Measurements from ENCODE around the gene TRIM66. TPM values are rescaled to one million over a fixed set of nuclear protein-coding genes. Genes with fewer than 3 reads are reported as not detected.

Gene TRIM66
- total and polyA plus RNA-seq, 2 experiments from 2014 or later, result 1.0 to 3.3 TPM

DNA sequence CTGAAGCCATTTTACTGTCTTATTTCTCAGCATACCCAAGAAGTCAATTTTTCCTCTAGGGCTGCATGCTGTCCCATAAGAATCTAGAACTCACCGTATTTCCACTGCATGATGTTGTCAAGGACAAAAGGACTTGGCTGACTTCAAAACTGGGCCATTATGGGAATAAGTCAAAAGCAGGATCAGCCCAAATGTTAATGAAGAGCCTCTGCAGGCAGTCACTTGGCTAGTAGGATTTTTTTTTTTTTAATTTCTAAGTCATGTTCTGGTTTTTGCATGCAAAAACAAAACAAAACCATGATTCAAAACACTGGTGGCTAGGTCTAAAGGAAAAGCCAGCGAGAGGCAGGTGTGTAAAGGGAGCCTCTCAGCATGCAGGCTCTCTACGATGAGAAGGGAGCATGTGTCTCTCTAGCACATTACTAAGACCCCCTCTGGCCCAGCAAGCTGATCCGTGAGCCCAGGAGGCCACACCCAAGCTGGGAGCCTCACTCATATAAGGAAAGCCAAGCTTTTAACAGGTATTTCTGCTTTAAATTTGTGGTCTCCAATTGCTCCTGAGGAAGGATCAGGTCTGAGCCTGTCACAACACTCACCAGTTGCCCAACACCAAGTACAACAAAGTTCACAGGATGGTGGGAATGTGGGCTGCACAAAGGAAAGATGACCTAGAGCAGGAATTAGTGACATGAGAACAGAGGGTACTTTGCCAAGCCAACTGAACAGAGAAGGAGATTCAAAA is 67.0 kb downstream of the TRIM66 start:
- TF ChIP-seq JUNB (IDR thresholded peaks at IDR 0.05; ENCODE audit: unreplicated experiment), result no peak
- TF ChIP-seq, protein P1, sequence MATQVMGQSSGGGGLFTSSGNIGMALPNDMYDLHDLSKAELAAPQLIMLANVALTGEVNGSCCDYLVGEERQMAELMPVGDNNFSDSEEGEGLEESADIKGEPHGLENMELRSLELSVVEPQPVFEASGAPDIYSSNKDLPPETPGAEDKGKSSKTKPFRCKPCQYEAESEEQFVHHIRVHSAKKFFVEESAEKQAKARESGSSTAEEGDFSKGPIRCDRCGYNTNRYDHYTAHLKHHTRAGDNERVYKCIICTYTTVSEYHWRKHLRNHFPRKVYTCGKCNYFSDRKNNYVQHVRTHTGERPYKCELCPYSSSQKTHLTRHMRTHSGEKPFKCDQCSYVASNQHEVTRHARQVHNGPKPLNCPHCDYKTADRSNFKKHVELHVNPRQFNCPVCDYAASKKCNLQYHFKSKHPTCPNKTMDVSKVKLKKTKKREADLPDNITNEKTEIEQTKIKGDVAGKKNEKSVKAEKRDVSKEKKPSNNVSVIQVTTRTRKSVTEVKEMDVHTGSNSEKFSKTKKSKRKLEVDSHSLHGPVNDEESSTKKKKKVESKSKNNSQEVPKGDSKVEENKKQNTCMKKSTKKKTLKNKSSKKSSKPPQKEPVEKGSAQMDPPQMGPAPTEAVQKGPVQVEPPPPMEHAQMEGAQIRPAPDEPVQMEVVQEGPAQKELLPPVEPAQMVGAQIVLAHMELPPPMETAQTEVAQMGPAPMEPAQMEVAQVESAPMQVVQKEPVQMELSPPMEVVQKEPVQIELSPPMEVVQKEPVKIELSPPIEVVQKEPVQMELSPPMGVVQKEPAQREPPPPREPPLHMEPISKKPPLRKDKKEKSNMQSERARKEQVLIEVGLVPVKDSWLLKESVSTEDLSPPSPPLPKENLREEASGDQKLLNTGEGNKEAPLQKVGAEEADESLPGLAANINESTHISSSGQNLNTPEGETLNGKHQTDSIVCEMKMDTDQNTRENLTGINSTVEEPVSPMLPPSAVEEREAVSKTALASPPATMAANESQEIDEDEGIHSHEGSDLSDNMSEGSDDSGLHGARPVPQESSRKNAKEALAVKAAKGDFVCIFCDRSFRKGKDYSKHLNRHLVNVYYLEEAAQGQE (IDR thresholded peaks at IDR 0.05; ENCODE audit: unreplicated experiment), result no peak
- no peak for TF ChIP-seq NANOG (IDR thresholded peaks at IDR 0.05; ENCODE audit: borderline replicate concordance)
- no peak for TF ChIP-seq ZNF331 (CRISPR knock-in tag; IDR thresholded peaks at IDR 0.05; ENCODE audit: low read depth)
- TF ChIP-seq POLR2AphosphoS5 (IDR thresholded peaks at IDR 0.05; ENCODE audit: low read depth), result no peak
- TF ChIP-seq, protein P2, sequence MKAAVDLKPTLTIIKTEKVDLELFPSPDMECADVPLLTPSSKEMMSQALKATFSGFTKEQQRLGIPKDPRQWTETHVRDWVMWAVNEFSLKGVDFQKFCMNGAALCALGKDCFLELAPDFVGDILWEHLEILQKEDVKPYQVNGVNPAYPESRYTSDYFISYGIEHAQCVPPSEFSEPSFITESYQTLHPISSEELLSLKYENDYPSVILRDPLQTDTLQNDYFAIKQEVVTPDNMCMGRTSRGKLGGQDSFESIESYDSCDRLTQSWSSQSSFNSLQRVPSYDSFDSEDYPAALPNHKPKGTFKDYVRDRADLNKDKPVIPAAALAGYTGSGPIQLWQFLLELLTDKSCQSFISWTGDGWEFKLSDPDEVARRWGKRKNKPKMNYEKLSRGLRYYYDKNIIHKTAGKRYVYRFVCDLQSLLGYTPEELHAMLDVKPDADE (IDR thresholded peaks at IDR 0.05), result no peak
- no peak for TF ChIP-seq EZH2phosphoT487 (IDR thresholded peaks at IDR 0.05; ENCODE audit: unreplicated experiment)
- peak; percentile 48 for ATAC-seq
- H2AFZ ChIP-seq, result no peak overlapping the region

DNA sequence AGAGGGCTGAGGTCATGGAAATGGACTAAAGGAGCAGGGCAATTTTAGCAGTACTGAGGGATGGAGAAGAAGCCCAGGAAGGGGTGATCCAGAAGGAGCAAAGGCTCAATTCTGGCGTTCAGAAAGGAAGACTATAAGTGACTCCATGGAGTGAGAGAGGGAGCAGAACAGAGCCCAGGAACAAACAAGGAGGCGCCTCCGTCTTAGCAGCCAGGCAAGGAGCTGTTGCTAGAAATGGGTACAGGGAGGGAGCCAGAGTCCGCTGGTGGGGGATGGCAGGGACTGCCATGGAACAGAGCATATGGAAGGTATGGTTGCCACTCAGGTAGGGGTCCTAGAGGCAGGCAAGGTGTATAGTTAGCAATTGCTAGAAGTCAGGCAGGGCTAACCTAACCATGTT is 68.0 kb downstream of the TRIM66 start:
- Histone ChIP-seq H3F3A (replicated peaks; ENCODE audit: low read depth) (no peaks in the 10 kb centered on the region), H3K4me3 (no peak overlapping the region), H3K4me2 (no peak overlapping the region), H2AFZ (no peak overlapping the region), H3K4me1 (ENCODE audit: insufficient read depth) (no peaks in the 10 kb centered on the region), H3K9me2 (ENCODE audit: insufficient read depth) (no peaks in the 10 kb centered on the region), H3K27me3 (ENCODE audit: insufficient read depth) (no peaks in the 10 kb centered on the region), H3K36me3 (ENCODE audit: insufficient read depth) (no peaks in the 10 kb centered on the region), H3K79me2 (replicated peaks; ENCODE audit: insufficient read depth) (no peaks in the 10 kb centered on the region), H3K27ac (ENCODE audit: low read depth) (no peak overlapping the region), H4K20me1 (replicated peaks; ENCODE audit: insufficient read depth) (no peaks in the 10 kb centered on the region)
- Mint-ChIP-seq H3K36me3 (ENCODE audit: low read depth) (no peaks in the 10 kb centered on the region; the same call in 2 of the 3 replicates), H3K27ac (no peak overlapping the region), H3K4me3 (no peak overlapping the region), H3K4me1 (peaks cover 3% of the 10 kb centered on the region; the same call in 2 of the 3 replicates), H3K9me3 (no peaks in the 10 kb centered on the region; the same call in 2 of the 3 replicates), H3K27me3 (ENCODE audit: insufficient read depth, low read depth, poor library complexity) (peaks cover 14% of the 10 kb centered on the region)
- no peak for ATAC-seq
- DNase-seq (ENCODE audit: low spot score), result no peak
- TF ChIP-seq NANOG (IDR thresholded peaks at IDR 0.05; ENCODE audit: borderline replicate concordance), result no peak
- TF ChIP-seq, protein P3, sequence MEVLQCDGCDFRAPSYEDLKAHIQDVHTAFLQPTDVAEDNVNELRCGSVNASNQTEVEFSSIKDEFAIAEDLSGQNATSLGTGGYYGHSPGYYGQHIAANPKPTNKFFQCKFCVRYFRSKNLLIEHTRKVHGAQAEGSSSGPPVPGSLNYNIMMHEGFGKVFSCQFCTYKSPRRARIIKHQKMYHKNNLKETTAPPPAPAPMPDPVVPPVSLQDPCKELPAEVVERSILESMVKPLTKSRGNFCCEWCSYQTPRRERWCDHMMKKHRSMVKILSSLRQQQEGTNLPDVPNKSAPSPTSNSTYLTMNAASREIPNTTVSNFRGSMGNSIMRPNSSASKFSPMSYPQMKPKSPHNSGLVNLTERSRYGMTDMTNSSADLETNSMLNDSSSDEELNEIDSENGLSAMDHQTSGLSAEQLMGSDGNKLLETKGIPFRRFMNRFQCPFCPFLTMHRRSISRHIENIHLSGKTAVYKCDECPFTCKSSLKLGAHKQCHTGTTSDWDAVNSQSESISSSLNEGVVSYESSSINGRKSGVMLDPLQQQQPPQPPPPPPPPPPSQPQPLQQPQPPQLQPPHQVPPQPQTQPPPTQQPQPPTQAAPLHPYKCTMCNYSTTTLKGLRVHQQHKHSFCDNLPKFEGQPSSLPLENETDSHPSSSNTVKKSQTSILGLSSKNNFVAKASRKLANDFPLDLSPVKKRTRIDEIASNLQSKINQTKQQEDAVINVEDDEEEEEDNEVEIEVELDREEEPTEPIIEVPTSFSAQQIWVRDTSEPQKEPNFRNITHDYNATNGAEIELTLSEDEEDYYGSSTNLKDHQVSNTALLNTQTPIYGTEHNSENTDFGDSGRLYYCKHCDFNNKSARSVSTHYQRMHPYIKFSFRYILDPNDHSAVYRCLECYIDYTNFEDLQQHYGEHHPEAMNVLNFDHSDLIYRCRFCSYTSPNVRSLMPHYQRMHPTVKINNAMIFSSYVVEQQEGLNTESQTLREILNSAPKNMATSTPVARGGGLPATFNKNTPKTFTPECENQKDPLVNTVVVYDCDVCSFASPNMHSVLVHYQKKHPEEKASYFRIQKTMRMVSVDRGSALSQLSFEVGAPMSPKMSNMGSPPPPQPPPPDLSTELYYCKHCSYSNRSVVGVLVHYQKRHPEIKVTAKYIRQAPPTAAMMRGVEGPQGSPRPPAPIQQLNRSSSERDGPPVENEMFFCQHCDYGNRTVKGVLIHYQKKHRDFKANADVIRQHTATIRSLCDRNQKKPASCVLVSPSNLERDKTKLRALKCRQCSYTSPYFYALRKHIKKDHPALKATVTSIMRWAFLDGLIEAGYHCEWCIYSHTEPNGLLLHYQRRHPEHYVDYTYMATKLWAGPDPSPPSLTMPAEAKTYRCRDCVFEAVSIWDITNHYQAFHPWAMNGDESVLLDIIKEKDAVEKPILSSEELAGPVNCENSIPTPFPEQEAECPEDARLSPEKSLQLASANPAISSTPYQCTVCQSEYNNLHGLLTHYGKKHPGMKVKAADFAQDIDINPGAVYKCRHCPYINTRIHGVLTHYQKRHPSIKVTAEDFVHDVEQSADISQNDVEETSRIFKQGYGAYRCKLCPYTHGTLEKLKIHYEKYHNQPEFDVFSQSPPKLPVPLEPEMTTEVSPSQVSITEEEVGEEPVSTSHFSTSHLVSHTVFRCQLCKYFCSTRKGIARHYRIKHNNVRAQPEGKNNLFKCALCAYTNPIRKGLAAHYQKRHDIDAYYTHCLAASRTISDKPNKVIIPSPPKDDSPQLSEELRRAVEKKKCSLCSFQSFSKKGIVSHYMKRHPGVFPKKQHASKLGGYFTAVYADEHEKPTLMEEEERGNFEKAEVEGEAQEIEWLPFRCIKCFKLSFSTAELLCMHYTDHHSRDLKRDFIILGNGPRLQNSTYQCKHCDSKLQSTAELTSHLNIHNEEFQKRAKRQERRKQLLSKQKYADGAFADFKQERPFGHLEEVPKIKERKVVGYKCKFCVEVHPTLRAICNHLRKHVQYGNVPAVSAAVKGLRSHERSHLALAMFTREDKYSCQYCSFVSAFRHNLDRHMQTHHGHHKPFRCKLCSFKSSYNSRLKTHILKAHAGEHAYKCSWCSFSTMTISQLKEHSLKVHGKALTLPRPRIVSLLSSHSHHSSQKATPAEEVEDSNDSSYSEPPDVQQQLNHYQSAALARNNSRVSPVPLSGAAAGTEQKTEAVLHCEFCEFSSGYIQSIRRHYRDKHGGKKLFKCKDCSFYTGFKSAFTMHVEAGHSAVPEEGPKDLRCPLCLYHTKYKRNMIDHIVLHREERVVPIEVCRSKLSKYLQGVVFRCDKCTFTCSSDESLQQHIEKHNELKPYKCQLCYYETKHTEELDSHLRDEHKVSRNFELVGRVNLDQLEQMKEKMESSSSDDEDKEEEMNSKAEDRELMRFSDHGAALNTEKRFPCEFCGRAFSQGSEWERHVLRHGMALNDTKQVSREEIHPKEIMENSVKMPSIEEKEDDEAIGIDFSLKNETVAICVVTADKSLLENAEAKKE (CRISPR knock-in tag; IDR thresholded peaks at IDR 0.05), result no peak
- TF ChIP-seq ZNF114 (CRISPR knock-in tag; IDR thresholded peaks at IDR 0.05), result no peak

More for the DNA sequence above, 67.0 kb downstream of the TRIM66 start:
- DNase-seq (ENCODE audit: low spot score), result no peak
- peaks cover 3% of the 10 kb centered on the region; the same call in 2 of the 3 replicates for H3K4me1 Mint-ChIP-seq
- H3K9me2 ChIP-seq (ENCODE audit: insufficient read depth), result no peaks in the 10 kb centered on the region
- no peak overlapping the region for H3K27ac ChIP-seq (ENCODE audit: low read depth)
- H3K36me3 Mint-ChIP-seq (ENCODE audit: low read depth), result no peaks in the 10 kb centered on the region; the same call in 2 of the 3 replicates
- no peaks in the 10 kb centered on the region; the same call in 2 of the 3 replicates for H3K9me3 Mint-ChIP-seq
- no peak overlapping the region for H3K4me3 ChIP-seq
- H3K27ac Mint-ChIP-seq, result no peak overlapping the region
- no peaks in the 10 kb centered on the region for H3K4me1 ChIP-seq (ENCODE audit: insufficient read depth)
- no peaks in the 10 kb centered on the region for H4K20me1 ChIP-seq (replicated peaks; ENCODE audit: insufficient read depth)
- no peak overlapping the region for H3K4me3 Mint-ChIP-seq
- H3K79me2 ChIP-seq (replicated peaks; ENCODE audit: insufficient read depth), result no peaks in the 10 kb centered on the region
- H3K36me3 ChIP-seq (ENCODE audit: insufficient read depth), result no peaks in the 10 kb centered on the region
- H3K27me3 ChIP-seq (ENCODE audit: insufficient read depth), result no peaks in the 10 kb centered on the region
- H3K27me3 Mint-ChIP-seq (ENCODE audit: insufficient read depth, low read depth, poor library complexity), result peaks cover 8% of the 10 kb centered on the region
- H3K4me2 ChIP-seq, result no peak overlapping the region
- no peaks in the 10 kb centered on the region for H3F3A ChIP-seq (replicated peaks; ENCODE audit: low read depth)
